OCI-LY3 (cell line): ENCODE measurements around the gene SNX24.

Source experiments
- H2AFZ ChIP-seq: fragments of 200-600, 300-600 bp; shearing (Covaris generic); 2 replicates; pipeline ENCODE4 v1.6.0; 2014; ENCODE audit warnings: antibody characterized with exemption, low read depth, low read length
- H3K27ac ChIP-seq: fragments of 200-600, 300-600 bp; sonication (generic); 2 replicates; pipeline ENCODE4 v1.5.1; 2014; ENCODE audit warnings: mild to moderate bottlenecking, low read length, moderate library complexity, mixed read lengths
- H3K27me3 ChIP-seq: fragments of 200-600, 300-600 bp; sonication (generic); 2 replicates; pipeline ENCODE4 v1.6.1; 2014; ENCODE audit warnings: low read depth, low read length, mixed read lengths
- H3K36me3 ChIP-seq: fragments of 200-600, 300-600 bp; sonication (generic); replicated peaks from 2 replicates; pipeline ENCODE3; 2014; ENCODE audit warnings: low read depth, low read length, mixed read lengths
- H3K4me1 ChIP-seq: fragments of 300-600, 200-600 bp; sonication (generic); 2 replicates; pipeline ENCODE4 v1.6.1; 2014; ENCODE audit warnings: low read length, mixed read lengths
- H3K4me2 ChIP-seq: fragments of 200-600, 300-600 bp; sonication (generic); 2 replicates; pipeline ENCODE4 v1.6.1; 2014; ENCODE audit warnings: low read length, mixed read lengths
- H3K4me3 ChIP-seq: fragments of 300-600, 200-600 bp; sonication (generic); 2 replicates; pipeline ENCODE4 v1.5.1; 2014; ENCODE audit warnings: antibody characterized with exemption, mild to moderate bottlenecking, low read length, moderate library complexity
- H3K79me2 ChIP-seq: fragments of 300-600, 200-600 bp; shearing (Covaris generic); 2 replicates; pipeline ENCODE4 v1.6.1; 2014; ENCODE audit warnings: mild to moderate bottlenecking, low read length, mixed read lengths
- H3K9ac ChIP-seq: fragments of 300-600, 200-600 bp; shearing (Covaris generic); 2 replicates; pipeline ENCODE4 v1.6.0; 2014; ENCODE audit warnings: mild to moderate bottlenecking, low read length, moderate library complexity
- H3K9me3 ChIP-seq: fragments of 200-600, 300-600 bp; shearing (Covaris generic); 2 replicates; pipeline ENCODE4 v1.6.1; 2014; ENCODE audit warnings: low read length, mixed read lengths; ENCODE audit not compliant: insufficient read depth
- H4K20me1 ChIP-seq: fragments of 200-600, 300-600 bp; sonication (generic); 2 replicates; pipeline ENCODE4 v1.6.1; 2016; ENCODE audit warnings: low read length, mixed read lengths; ENCODE audit not compliant: insufficient read depth
- EZH2phosphoT487 ChIP-seq: fragments of 200-600 bp; shearing (Covaris generic); IDR thresholded peaks from 2 replicates; pipeline ENCODE4 v1.6.1; 2018; ENCODE audit warnings: antibody characterized with exemption, mixed run types, low read depth
- TF ChIP-seq, protein P1 (sequence below): fragments of 200-600, 300-600 bp; sonication (generic); IDR thresholded peaks from 2 replicates; pipeline ENCODE4 v1.5.1; 2014; ENCODE audit warnings: antibody characterized with exemption, low read length, low read depth

The SNX24 gene

DNA sequence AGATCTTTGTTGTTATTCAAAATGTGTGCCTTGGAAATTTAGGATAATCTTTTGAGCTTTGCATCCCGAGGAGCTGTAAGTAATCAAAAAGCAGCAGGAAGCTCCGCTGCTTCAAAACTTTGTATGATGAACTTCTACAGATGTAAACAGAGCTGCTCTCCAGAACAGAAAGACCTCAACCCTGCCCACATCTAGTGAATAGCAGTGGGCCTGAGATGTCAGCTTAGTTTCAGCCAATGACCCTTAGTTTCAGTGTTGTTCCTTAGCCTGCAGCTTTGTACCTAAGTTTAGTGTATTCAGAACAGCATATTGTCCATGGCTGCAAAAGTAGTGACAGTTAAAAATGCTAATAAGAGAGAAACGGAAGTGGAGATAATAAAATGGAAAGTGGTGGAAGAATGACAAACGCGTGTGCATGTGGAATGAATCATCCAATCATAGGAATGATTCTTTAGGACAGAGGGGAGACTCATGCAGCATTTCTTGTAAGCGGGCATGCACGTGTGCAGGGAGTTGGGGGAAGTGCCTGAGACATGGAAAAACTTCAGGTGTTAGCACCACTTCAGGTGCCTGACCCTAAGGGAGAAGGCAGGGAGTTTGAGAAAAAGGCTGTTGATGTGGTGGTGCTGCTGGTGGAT is 24.9 kb downstream of the SNX24 start:
- Histone ChIP-seq H4K20me1 (no peaks in the 10 kb centered on the region), H3K36me3 (peaks cover 4% of the 10 kb centered on the region), H2AFZ (no peak overlapping the region), H3K4me2 (peak overlapping the region; percentile 23), H3K27ac (no peak overlapping the region), H3K27me3 (no peaks in the 10 kb centered on the region), H3K4me1 (peaks cover 11% of the 10 kb centered on the region), H3K4me3 (no peak overlapping the region), H3K9me3 (no peaks in the 10 kb centered on the region), H3K79me2 (no peaks in the 10 kb centered on the region), H3K9ac (no peak overlapping the region)
- TF ChIP-seq, protein P1, sequence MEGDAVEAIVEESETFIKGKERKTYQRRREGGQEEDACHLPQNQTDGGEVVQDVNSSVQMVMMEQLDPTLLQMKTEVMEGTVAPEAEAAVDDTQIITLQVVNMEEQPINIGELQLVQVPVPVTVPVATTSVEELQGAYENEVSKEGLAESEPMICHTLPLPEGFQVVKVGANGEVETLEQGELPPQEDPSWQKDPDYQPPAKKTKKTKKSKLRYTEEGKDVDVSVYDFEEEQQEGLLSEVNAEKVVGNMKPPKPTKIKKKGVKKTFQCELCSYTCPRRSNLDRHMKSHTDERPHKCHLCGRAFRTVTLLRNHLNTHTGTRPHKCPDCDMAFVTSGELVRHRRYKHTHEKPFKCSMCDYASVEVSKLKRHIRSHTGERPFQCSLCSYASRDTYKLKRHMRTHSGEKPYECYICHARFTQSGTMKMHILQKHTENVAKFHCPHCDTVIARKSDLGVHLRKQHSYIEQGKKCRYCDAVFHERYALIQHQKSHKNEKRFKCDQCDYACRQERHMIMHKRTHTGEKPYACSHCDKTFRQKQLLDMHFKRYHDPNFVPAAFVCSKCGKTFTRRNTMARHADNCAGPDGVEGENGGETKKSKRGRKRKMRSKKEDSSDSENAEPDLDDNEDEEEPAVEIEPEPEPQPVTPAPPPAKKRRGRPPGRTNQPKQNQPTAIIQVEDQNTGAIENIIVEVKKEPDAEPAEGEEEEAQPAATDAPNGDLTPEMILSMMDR: no peak
- TF ChIP-seq EZH2phosphoT487: no peak

DNA sequence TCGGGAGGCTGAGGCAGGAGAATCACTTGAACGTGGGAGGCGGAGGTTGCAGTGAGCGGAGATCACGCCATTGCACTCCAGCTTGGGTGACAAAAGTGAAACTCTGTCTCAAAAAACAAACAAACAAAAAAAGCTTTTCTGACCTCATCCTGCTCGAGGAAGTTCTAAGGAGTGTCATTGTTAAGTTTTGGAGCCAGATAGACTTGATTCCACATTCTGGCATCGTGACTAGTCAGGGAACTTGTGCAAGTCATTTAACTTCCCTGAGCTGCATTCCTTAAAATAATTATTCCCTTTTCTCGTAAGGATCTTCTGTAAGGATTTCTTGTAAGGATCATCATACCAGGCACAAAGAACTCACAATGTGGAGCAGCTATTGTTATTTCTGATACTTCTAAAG is 26.2 kb downstream of the SNX24 start:
- H3K36me3 ChIP-seq: peaks cover 4% of the 10 kb centered on the region
- H3K4me3 ChIP-seq: no peak overlapping the region
- H4K20me1 ChIP-seq: no peaks in the 10 kb centered on the region
- H3K4me2 ChIP-seq: no peak overlapping the region
- H3K27me3 ChIP-seq: no peaks in the 10 kb centered on the region
- no peak for TF ChIP-seq EZH2phosphoT487
- TF ChIP-seq, protein P1: no peak
- H3K27ac ChIP-seq: no peak overlapping the region
- peaks cover 18% of the 10 kb centered on the region for H3K4me1 ChIP-seq
- H3K79me2 ChIP-seq: no peaks in the 10 kb centered on the region
- H3K9ac ChIP-seq: no peak overlapping the region
- H2AFZ ChIP-seq: no peak overlapping the region
- H3K9me3 ChIP-seq: no peaks in the 10 kb centered on the region

DNA sequence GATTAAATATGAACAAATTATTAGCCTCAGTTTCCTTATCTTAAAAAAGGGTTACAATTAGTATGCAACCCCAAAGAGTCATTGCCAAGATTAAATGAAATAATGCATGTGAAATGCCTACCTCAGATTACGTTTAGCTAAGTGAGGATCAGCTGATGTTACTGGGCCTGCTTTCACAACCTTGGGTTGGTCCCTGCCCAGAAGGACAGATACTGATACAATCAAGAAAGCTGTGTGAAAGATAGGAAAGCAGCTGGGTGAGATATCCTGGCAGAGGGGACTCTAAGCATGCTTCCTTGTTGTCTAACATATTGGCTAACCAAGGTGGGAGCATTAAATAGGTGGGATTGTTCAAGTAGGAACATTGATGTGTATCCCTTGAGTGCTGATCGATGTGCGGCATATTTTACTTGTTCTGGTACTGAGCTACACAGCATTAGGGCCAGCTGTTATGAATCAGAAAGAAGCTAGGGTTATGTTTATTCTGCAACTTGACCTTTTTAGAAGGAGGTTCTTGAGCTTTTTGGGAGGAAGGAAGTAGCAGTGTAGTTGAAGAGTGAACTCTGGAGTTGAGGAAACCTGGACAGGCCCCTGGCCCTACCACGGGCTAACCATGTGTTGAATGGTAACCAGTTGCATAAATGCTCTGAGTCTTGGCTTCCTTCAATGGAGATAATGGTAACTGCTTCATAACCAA is 28.9 kb downstream of the SNX24 start:
- H3K36me3 ChIP-seq: peaks cover 8% of the 10 kb centered on the region
- H3K79me2 ChIP-seq: 0 out of 2 replicates have a peak, but pooled peaks cover 2% of the 10 kb centered on the region
- H3K27ac ChIP-seq: no peak overlapping the region
- no peak overlapping the region for H3K4me2 ChIP-seq
- no peak overlapping the region for H3K4me3 ChIP-seq
- no peak overlapping the region for H3K9ac ChIP-seq
- no peaks in the 10 kb centered on the region for H3K27me3 ChIP-seq
- peaks cover 37% of the 10 kb centered on the region for H3K4me1 ChIP-seq
- no peak overlapping the region for H2AFZ ChIP-seq
- no peaks in the 10 kb centered on the region for H4K20me1 ChIP-seq
- no peak for TF ChIP-seq EZH2phosphoT487
- TF ChIP-seq, protein P1: no peak
- H3K9me3 ChIP-seq: no peaks in the 10 kb centered on the region

DNA sequence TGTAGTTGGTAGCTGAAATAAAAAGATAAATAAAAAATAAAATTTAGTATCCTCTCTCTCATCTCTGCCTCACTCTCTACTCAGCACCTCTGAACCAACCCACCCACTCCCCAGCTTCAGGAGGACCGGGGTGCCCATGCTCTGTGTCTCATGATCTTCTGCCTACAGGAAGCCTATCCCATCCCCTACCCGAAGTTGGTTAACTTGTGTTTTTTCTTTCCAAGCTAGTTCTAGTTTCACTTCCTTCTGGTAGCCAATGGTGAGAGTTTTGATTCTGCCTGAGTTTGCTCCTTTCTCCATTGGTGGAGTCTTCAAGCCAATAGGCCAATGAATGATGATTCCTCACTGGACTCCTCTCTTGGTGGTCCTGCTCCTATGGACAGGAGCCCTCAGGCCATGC is 32.1 kb downstream of the SNX24 start:
- H3K79me2 ChIP-seq: 0 out of 2 replicates have a peak, but pooled peaks cover 2% of the 10 kb centered on the region
- TF ChIP-seq, protein P1: no peak
- no peak for TF ChIP-seq EZH2phosphoT487

More for the DNA sequence above, 32.1 kb downstream of the SNX24 start:
- Histone ChIP-seq H2AFZ (no peak overlapping the region), H3K9ac (peak overlapping the region; percentile 45; the same call in 1 of the 2 replicates), H3K4me1 (peaks cover 44% of the 10 kb centered on the region), H3K27me3 (no peaks in the 10 kb centered on the region), H3K9me3 (no peaks in the 10 kb centered on the region), H3K27ac (peak overlapping the region; percentile 87), H4K20me1 (no peaks in the 10 kb centered on the region), H3K36me3 (peaks cover 8% of the 10 kb centered on the region), H3K4me2 (peak overlapping the region; percentile 64), H3K4me3 (peak overlapping the region; percentile 50)
